Gastroesophageal sphincter (tissue), 3 donors: ENCODE results near the gene MST1R.

Experiments used
- POLR2A ChIP-seq, 2 donors: fragments of 450-650 bp; IDR thresholded peaks; one replicate each; pipeline ENCODE4 v1.6.1; 2017; ENCODE audit warnings: antibody characterized with exemption in 2 of 2, mild to moderate bottlenecking in 2 of 2, moderate library complexity in 1 of 2
- POLR2AphosphoS5 ChIP-seq: sonication (generic); formaldehyde crosslinking; IDR thresholded peaks from one replicate; pipeline ENCODE4 v1.6.1; 2017; ENCODE audit warnings: antibody characterized with exemption
- TF ChIP-seq, protein P1 (sequence below), 4 experiments: fragments of 200-600 bp in 2 of 4; fragments of 450-650 bp in 2 of 4; sonication (generic) in 1 of 4; IDR thresholded peaks; one replicate each; pipeline ENCODE4 v1.5.1; 2017 to 2019; ENCODE audit warnings: antibody characterized with exemption in 4 of 4, mild to moderate bottlenecking in 2 of 4, moderate library complexity in 2 of 4

DNA sequence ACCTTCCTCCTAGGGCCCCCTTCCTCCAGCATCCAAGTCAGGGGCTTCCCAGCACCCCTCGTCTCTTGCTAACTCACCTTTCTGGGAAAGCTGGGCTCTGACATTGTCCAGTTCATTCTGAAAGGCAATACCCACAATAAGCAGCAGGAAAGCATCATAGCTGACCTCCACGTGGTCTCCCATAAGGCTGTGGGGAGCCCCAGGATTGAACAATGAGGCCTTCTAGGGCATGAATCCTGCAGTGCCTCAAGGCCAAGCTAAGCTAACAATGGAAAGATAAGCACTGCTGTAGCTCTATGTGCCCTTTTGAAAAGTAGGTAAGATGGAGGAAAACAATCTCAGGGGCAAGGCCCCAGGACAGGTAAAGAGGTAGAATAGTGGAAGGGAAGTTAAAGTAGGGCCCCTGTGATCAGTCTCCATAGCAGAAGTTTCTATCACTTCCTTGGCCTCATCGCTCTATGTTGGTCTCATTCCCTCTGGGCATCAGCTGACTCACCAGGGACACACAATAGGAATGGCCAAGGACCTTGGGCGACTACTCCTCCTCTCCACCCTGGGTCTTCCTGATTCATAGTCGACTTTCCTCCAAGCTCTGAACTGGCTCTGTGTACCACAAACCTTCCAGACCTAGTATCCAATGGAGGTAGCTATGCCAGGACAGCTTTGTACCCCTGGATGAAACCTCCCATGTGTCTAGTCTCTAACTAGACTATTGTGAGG is 59.0 kb downstream of the MST1R start:
- TF ChIP-seq, protein P1, sequence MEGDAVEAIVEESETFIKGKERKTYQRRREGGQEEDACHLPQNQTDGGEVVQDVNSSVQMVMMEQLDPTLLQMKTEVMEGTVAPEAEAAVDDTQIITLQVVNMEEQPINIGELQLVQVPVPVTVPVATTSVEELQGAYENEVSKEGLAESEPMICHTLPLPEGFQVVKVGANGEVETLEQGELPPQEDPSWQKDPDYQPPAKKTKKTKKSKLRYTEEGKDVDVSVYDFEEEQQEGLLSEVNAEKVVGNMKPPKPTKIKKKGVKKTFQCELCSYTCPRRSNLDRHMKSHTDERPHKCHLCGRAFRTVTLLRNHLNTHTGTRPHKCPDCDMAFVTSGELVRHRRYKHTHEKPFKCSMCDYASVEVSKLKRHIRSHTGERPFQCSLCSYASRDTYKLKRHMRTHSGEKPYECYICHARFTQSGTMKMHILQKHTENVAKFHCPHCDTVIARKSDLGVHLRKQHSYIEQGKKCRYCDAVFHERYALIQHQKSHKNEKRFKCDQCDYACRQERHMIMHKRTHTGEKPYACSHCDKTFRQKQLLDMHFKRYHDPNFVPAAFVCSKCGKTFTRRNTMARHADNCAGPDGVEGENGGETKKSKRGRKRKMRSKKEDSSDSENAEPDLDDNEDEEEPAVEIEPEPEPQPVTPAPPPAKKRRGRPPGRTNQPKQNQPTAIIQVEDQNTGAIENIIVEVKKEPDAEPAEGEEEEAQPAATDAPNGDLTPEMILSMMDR (IDR thresholded peaks at IDR 0.05), result no peak
- TF ChIP-seq POLR2A (IDR thresholded peaks at IDR 0.05), result no peak
- TF ChIP-seq POLR2AphosphoS5, result no peak
